PC-3 (cell line): ENCODE measurements around the gene USP34.

Experiments used
- CTCF ChIP-seq: fragments of 300-600 bp; sonication (generic); conservative IDR thresholded peaks from 2 replicates; pipeline ENCODE4 v1.5.1; 2017; ENCODE audit warnings: antibody characterized with exemption, low read depth, mild to moderate bottlenecking, low read length
- EZH2 ChIP-seq: fragments of 300-600 bp; sonication (generic); IDR thresholded peaks from one replicate; pipeline ENCODE4 v1.6.1; 2017; ENCODE audit warnings: antibody characterized with exemption, mild to moderate bottlenecking, low read length; ENCODE audit not compliant: unreplicated experiment
- EZH2phosphoT487 ChIP-seq: fragments of 300-600 bp; sonication (generic); IDR thresholded peaks from 2 replicates; pipeline ENCODE4 v1.6.1; 2018; ENCODE audit warnings: mild to moderate bottlenecking, antibody characterized with exemption, low read length, borderline replicate concordance

DNA sequence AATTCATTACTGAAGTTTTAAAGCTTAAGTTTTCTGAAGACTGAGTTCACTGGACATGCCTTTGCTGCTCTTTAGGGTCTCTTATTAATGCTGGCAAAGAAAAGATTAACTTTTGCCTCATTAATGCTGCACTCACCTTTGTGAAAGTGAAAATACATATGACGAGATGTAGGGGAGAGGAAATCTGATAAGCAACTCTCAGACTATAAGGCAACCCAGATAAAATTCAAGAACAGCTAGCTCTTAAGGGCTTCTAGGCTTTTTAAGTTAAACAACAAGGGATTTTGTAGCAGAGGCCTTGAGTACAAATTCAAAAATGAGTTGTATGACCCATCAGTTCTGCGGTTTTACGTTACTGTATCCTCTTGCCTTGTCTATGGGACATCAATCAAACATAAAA lies 143.7 kb downstream of the USP34 start:
- no peak for TF ChIP-seq CTCF
- TF ChIP-seq EZH2phosphoT487: no peak
- TF ChIP-seq EZH2: no peak
